ENCODE measurements around the gene SLC46A1.

GRCh38 chr17:28421787-28422305 is 15.8 kb upstream of the SLC46A1 start:
- TF ChIP-seq CTCF (IDR thresholded peaks at IDR 0.05): no peak
- TF ChIP-seq EZH2 (IDR thresholded peaks at IDR 0.05; ENCODE audit: borderline replicate concordance, insufficient read depth, low read depth, low read length, poor library complexity, severe bottlenecking): no peak
